Loucy (cell line): ENCODE measurements around the gene EXOSC10.
"Not testable (repeated sequence)": the region's sequence is repeated elsewhere in the genome, so short reads cannot be mapped to it uniquely, and the experiment has no call there.

ENCODE experiments used
- H2AFZ ChIP-seq: fragments of 200-600 bp; sonication (generic); 2 replicates; pipeline ENCODE4 v1.6.0; 2016; ENCODE audit warnings: antibody characterized with exemption, mild to moderate bottlenecking, low read length, moderate library complexity
- H3F3A ChIP-seq: fragments of 200-600 bp; 2 replicates; pipeline ENCODE4 v1.6.0; 2016; ENCODE audit warnings: antibody characterized with exemption, low read depth, mild to moderate bottlenecking
- H3K27me3 ChIP-seq: fragments of 200-600 bp; sonication (generic); 2 replicates; pipeline ENCODE4 v1.6.1; 2014; ENCODE audit warnings: low read length, mild to moderate bottlenecking; ENCODE audit not compliant: insufficient read depth, poor library complexity, severe bottlenecking
- H3K36me3 ChIP-seq: fragments of 200-600 bp; sonication (generic); 2 replicates; pipeline ENCODE4 v1.6.1; 2016; ENCODE audit warnings: low read length; ENCODE audit not compliant: insufficient read depth
- H3K4me1 ChIP-seq: fragments of 200-600 bp; sonication (generic); 2 replicates; pipeline ENCODE4 v1.5.1; 2014; ENCODE audit warnings: low read length, mild to moderate bottlenecking; ENCODE audit not compliant: insufficient read depth, poor library complexity, severe bottlenecking
- H3K4me2 ChIP-seq: fragments of 200-600 bp; sonication (generic); 2 replicates; pipeline ENCODE4 v1.6.0; 2014; ENCODE audit warnings: antibody characterized with exemption, low read length, low read depth, mild to moderate bottlenecking; ENCODE audit not compliant: poor library complexity, severe bottlenecking
- H3K4me3 ChIP-seq: fragments of 200-600 bp; sonication (generic); 2 replicates; pipeline ENCODE4 v1.5.1; 2014; ENCODE audit warnings: low read length, mild to moderate bottlenecking, mixed read lengths; ENCODE audit not compliant: poor library complexity, severe bottlenecking
- H3K79me2 ChIP-seq: fragments of 200-600 bp; sonication (generic); 2 replicates; pipeline ENCODE4 v1.6.1; 2014; ENCODE audit warnings: low read length; ENCODE audit not compliant: insufficient read depth
- H3K9ac ChIP-seq: fragments of 200-600 bp; sonication (generic); 2 replicates; pipeline ENCODE4 v1.6.0; 2014; ENCODE audit warnings: mild to moderate bottlenecking, low read depth, low read length, moderate library complexity; ENCODE audit not compliant: poor library complexity, severe bottlenecking
- H3K9me2 ChIP-seq: fragments of 200-600 bp; sonication (generic); replicated peaks from 2 replicates; pipeline ENCODE4 v1.6.1; 2016; ENCODE audit warnings: low read depth, low read length, mixed read lengths
- H3K9me3 ChIP-seq: fragments of 200-600 bp; sonication (generic); 2 replicates; pipeline ENCODE4 v1.6.1; 2014; ENCODE audit warnings: mild to moderate bottlenecking, antibody characterized with exemption, low read length, low read depth; ENCODE audit not compliant: insufficient read depth
- H4K20me1 ChIP-seq: fragments of 200-600 bp; sonication (generic); 2 replicates; pipeline ENCODE4 v1.6.0; 2014; ENCODE audit warnings: antibody characterized with exemption, low read length, mild to moderate bottlenecking; ENCODE audit not compliant: insufficient read depth, poor library complexity, severe bottlenecking
- EZH2phosphoT487 ChIP-seq: fragments of 200-600 bp; IDR thresholded peaks from 2 replicates; pipeline ENCODE4 v1.6.1; 2018; ENCODE audit warnings: antibody characterized with exemption, mild to moderate bottlenecking, moderate library complexity, borderline replicate concordance
- TF ChIP-seq, protein P1 (sequence below): fragments of 200-600 bp; sonication (generic); conservative IDR thresholded peaks from 2 replicates; pipeline ENCODE4 v1.5.1; 2014; ENCODE audit warnings: mild to moderate bottlenecking, antibody characterized with exemption, low read length

Gene EXOSC10

DNA sequence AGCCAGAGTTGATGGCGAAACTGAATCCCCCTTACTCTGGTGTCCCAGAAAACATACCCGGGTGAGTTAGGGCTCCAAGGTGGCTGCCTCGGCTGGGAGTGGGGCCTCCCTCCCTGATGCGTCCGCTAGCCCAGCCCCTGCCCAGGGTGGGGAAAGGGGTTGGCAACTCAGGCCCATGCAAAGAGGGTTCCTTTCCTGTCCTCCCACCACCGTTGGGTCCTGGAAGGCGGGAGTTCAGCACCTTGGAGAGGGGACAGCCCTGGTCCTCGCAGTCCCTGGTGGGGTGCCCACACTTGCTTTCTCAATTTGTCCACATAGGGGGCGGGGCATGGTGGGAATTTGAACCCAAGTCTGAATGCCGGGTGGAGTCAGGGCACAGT, 45.9 kb downstream of the EXOSC10 start:
- Histone ChIP-seq H3K9me2 (no peaks in the 10 kb centered on the region), H4K20me1 (peaks cover 8% of the 10 kb centered on the region), H3K27me3 (no peaks in the 10 kb centered on the region), H3K36me3 (peaks cover 11% of the 10 kb centered on the region; the same call in 1 of the 2 replicates), H3K9me3 (no peaks in the 10 kb centered on the region), H3K4me2 (no peak overlapping the region), H2AFZ (no peak overlapping the region), H3K4me3 (no peak overlapping the region), H3K4me1 (no peaks in the 10 kb centered on the region), H3K79me2 (peaks cover 17% of the 10 kb centered on the region), H3K9ac (no peak overlapping the region), H3F3A (no peaks in the 10 kb centered on the region)
- no peak for TF ChIP-seq EZH2phosphoT487
- TF ChIP-seq, protein P1, sequence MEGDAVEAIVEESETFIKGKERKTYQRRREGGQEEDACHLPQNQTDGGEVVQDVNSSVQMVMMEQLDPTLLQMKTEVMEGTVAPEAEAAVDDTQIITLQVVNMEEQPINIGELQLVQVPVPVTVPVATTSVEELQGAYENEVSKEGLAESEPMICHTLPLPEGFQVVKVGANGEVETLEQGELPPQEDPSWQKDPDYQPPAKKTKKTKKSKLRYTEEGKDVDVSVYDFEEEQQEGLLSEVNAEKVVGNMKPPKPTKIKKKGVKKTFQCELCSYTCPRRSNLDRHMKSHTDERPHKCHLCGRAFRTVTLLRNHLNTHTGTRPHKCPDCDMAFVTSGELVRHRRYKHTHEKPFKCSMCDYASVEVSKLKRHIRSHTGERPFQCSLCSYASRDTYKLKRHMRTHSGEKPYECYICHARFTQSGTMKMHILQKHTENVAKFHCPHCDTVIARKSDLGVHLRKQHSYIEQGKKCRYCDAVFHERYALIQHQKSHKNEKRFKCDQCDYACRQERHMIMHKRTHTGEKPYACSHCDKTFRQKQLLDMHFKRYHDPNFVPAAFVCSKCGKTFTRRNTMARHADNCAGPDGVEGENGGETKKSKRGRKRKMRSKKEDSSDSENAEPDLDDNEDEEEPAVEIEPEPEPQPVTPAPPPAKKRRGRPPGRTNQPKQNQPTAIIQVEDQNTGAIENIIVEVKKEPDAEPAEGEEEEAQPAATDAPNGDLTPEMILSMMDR, result no peak

DNA sequence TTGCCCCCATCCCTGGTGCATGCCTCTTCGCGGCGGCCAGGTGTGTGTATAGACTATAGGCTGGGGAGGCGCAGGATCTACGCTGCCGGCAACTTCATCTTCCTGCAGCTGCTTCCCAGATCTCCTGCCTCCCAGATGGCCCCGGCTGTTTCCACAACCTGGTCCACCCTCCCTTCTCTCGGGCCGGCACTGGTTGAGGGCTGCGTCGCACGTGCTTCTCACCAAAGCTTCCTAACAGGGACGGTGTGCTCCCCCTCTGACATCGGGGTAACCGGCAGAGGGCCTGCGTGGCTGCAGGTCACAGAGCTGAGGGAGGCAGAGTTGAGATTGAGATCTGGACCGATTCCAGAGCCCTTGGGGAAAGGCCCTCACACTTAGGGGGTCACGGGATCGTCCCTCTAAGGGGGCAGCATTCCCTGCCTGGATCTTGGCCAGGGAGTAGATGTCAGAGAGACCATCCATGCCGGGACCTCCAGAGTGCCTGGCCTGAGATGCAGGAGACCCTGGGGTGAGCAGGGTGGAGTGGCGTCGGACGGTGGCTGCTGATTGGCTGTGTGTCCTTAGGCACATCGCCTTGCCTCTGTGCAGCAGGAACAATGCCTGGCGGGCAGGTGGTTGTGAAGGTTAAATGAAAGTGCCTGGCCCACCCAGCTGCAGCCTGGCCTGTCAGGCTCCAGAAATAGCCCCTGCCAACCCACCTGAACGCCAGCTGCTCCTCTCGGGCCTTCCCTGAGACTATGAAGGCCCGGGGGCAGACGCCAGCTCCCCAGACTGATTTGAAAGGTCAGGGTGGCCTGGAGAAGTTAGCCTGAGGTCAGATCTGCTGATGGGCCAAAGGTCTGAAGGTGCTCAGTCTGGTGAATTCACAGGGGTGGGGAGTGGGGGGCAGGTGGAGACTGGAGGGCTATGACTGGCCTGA, 46.6 kb downstream of the EXOSC10 start:
- peaks cover 10% of the 10 kb centered on the region; the same call in 1 of the 2 replicates for H3K79me2 ChIP-seq
- H3K36me3 ChIP-seq, result peaks cover 11% of the 10 kb centered on the region; the same call in 1 of the 2 replicates
- no peaks in the 10 kb centered on the region for H3F3A ChIP-seq
- no peaks in the 10 kb centered on the region for H3K4me1 ChIP-seq
- no peak overlapping the region for H3K4me2 ChIP-seq
- no peak overlapping the region for H3K4me3 ChIP-seq
- H3K9me2 ChIP-seq, result no peaks in the 10 kb centered on the region
- no peak overlapping the region for H2AFZ ChIP-seq
- H3K27me3 ChIP-seq, result no peaks in the 10 kb centered on the region
- no peak overlapping the region for H3K9ac ChIP-seq
- no peaks in the 10 kb centered on the region for H3K9me3 ChIP-seq
- H4K20me1 ChIP-seq, result peaks cover 4% of the 10 kb centered on the region
- TF ChIP-seq, protein P1, result no peak
- no peak for TF ChIP-seq EZH2phosphoT487

DNA sequence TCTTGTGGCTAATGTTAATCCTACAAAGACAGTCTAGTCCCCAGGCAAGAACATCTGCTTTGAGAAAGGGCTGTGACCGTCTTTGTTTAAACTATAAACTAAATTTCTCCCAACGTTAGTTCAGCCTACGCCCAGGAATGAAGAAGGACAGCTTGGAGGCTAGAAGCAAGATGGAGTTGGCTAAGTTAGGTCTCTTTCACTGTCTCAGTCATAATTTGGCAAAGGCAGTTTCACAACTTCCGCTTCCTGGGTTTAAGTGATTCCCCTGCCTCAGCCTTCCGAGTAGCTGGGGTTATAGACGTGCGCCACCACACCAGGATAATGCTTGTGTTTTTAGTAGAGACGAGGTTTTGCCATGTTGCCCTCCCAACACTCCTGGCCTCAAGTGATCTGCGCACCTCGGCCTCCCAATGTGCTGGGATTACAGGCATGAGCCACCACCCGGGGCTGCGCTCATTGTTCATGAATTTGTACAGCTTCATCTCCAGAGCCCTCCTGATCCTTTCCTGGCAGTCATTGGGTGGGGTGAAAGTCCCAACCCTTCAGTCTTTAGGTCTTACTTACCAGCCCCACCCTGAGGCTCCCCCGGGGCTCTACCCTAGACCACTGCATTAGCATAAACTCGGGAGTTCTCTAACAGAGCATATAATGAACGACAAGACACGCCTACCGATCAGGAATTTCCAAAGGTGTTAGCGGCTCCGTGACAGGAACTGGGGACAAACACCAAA, 47.7 kb downstream of the EXOSC10 start:
- Histone ChIP-seq H2AFZ (no peak overlapping the region), H4K20me1 (peaks cover 4% of the 10 kb centered on the region), H3K9me2 (no peaks in the 10 kb centered on the region), H3K9me3 (no peaks in the 10 kb centered on the region), H3F3A (no peaks in the 10 kb centered on the region), H3K79me2 (0 out of 2 replicates have a peak, but pooled peaks cover 4% of the 10 kb centered on the region), H3K4me1 (no peaks in the 10 kb centered on the region), H3K27me3 (no peaks in the 10 kb centered on the region), H3K36me3 (peaks cover 10% of the 10 kb centered on the region; the same call in 1 of the 2 replicates), H3K4me2 (no peak overlapping the region), H3K4me3 (no peak overlapping the region), H3K9ac (no peak overlapping the region)
- TF ChIP-seq, protein P1, result no peak
- TF ChIP-seq EZH2phosphoT487, result no peak

DNA sequence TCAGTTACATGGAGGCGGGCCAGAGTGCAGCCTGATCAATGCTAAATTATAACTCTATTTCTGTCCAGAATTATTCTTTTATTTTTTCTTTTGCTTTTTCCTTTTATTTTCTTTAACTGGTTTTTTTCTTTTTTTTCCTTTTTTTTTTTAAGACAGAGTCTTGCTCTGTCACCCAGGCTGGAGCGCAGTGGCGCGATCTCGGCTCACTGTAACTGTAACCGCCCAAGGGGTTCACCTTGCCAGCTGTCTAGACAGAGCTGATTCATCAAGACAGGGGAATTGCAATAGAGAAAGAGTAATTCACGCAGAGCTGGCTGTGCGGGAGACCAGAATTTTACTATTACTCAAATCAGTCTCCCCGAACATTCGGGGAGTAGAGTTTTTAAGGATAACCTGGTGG, 48.5 kb downstream of the EXOSC10 start:
- not testable (repeated sequence) for H3F3A ChIP-seq, H3K79me2 ChIP-seq, H3K27me3 ChIP-seq, H2AFZ ChIP-seq, H3K9me3 ChIP-seq, H3K4me2 ChIP-seq, H3K36me3 ChIP-seq, H3K9me2 ChIP-seq, H3K9ac ChIP-seq, H4K20me1 ChIP-seq, H3K4me1 ChIP-seq, H3K4me3 ChIP-seq
